HFFc6 (cell line): ENCODE data around the gene CWC22. TPM values are rescaled to one million over a fixed set of nuclear protein-coding genes. Genes with fewer than 3 reads are reported as not detected.

Experiments used
- DNase-seq: peaks from one replicate; pipeline ENCODE4 v3.0.0-alpha.2; 2018
- H3K27ac Mint-ChIP-seq: 2 replicates; pipeline ENCODE4 v1.8.0; 2020; ENCODE audit warnings: mild to moderate bottlenecking, mixed read lengths
- H3K27me3 Mint-ChIP-seq: 2 replicates; pipeline ENCODE4 v1.8.0; 2021; ENCODE audit warnings: mild to moderate bottlenecking, moderate library complexity, mixed read lengths; ENCODE audit not compliant: insufficient read depth
- H3K36me3 Mint-ChIP-seq: 2 replicates; pipeline ENCODE4 v1.8.0; 2021; ENCODE audit warnings: low read depth, mixed read lengths
- H3K4me1 Mint-ChIP-seq: 2 replicates; pipeline ENCODE4 v1.8.0; 2020; ENCODE audit warnings: low read depth, mixed read lengths
- H3K4me3 Mint-ChIP-seq: 2 replicates; pipeline ENCODE4 v1.8.0; 2020; ENCODE audit warnings: mild to moderate bottlenecking, moderate library complexity, mixed read lengths
- H3K9me3 Mint-ChIP-seq: 2 replicates; pipeline ENCODE4 v1.8.0; 2020; ENCODE audit warnings: mild to moderate bottlenecking, mixed read lengths
- CTCF ChIP-seq: fragments of 200-600 bp; sonication (generic); IDR thresholded peaks from 2 replicates; pipeline ENCODE4 v1.5.0; 2021; ENCODE audit warnings: antibody characterized with exemption, mild to moderate bottlenecking
- total RNA-seq, 6 experiments: library from RNA; stranded (reverse); fragmentation: NEBNext Ultra II Directional; extraction: Animal tissue kit (Norgen Biotek cat#: 25700); gene quantifications; 2 replicates in 1 of 6; 3 replicates in 5 of 6; pipeline ENCODE4 v1.2.3, GENCODE V29; 2021

CWC22 gene
- total RNA-seq, 6 experiments from 2014 or later, result 15.5 to 19.2 (median 16.8) TPM

DNA sequence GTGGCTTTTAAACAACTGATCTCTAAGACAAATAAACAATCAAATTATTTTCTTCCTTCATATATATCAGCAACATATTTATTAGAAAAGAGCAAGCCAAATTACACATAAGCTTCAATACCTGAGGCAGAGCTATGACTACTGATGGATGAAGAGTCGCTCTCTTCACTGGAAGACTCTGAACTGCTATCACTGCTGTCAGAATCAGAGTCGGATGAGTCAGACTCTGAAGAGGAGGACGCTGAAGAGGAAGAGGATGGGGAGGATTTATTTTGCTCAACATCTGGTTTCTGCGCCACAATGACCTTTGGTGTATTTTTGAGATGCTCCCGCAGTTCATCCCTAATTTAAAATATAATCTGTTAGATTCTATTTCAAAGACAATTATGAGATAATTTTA lies 56.7 kb downstream of the CWC22 start:
- Mint-ChIP-seq H3K27me3 (no peaks in the 10 kb centered on the region), H3K36me3 (peaks cover 26% of the 10 kb centered on the region), H3K27ac (no peak overlapping the region), H3K4me3 (no peak overlapping the region), H3K9me3 (no peaks in the 10 kb centered on the region), H3K4me1 (no peaks in the 10 kb centered on the region)
- no peak for DNase-seq
- no peak for TF ChIP-seq CTCF

- DNase-seq, result no peak
- no peaks in the 10 kb centered on the region for H3K9me3 Mint-ChIP-seq
- no peaks in the 10 kb centered on the region for H3K4me1 Mint-ChIP-seq
- peak; percentile 29; the same call in 1 of the 2 replicates for TF ChIP-seq CTCF
- peaks cover 29% of the 10 kb centered on the region for H3K36me3 Mint-ChIP-seq
- no peaks in the 10 kb centered on the region for H3K27me3 Mint-ChIP-seq
- no peak overlapping the region for H3K4me3 Mint-ChIP-seq
- no peak overlapping the region for H3K27ac Mint-ChIP-seq
Observed at GRCh38 chr2:179949438-179949837, 57.7 kb downstream of the CWC22 start.

GRCh38 chr2:179948058-179948457 lies 59.0 kb downstream of the CWC22 start:
- no peak overlapping the region for H3K27ac Mint-ChIP-seq
- no peaks in the 10 kb centered on the region for H3K9me3 Mint-ChIP-seq
- no peak overlapping the region for H3K4me3 Mint-ChIP-seq
- peaks cover 22% of the 10 kb centered on the region for H3K36me3 Mint-ChIP-seq
- H3K27me3 Mint-ChIP-seq, result no peaks in the 10 kb centered on the region
- H3K4me1 Mint-ChIP-seq, result no peaks in the 10 kb centered on the region
- TF ChIP-seq CTCF, result no peak
- DNase-seq, result no peak

GRCh38 chr2:179946810-179947615 lies 60.1 kb downstream of the CWC22 start:
- TF ChIP-seq CTCF, result no peak
- H3K36me3 Mint-ChIP-seq, result peaks cover 28% of the 10 kb centered on the region
- no peaks in the 10 kb centered on the region for H3K9me3 Mint-ChIP-seq
- H3K27ac Mint-ChIP-seq, result no peak overlapping the region
- no peaks in the 10 kb centered on the region for H3K4me1 Mint-ChIP-seq
- no peak overlapping the region for H3K4me3 Mint-ChIP-seq
- no peak for DNase-seq
- no peaks in the 10 kb centered on the region for H3K27me3 Mint-ChIP-seq

- H3K27me3 Mint-ChIP-seq, result no peaks in the 10 kb centered on the region
- peaks cover 23% of the 10 kb centered on the region for H3K36me3 Mint-ChIP-seq
- H3K4me1 Mint-ChIP-seq, result no peaks in the 10 kb centered on the region
Observed at GRCh38 chr2:179946346-179946745, 60.8 kb downstream of the CWC22 start.

More at GRCh38 chr2:179946346-179946745, 60.8 kb downstream of the CWC22 start:
- no peak overlapping the region for H3K4me3 Mint-ChIP-seq
- H3K9me3 Mint-ChIP-seq, result no peaks in the 10 kb centered on the region
- no peak for DNase-seq
- TF ChIP-seq CTCF, result no peak
- H3K27ac Mint-ChIP-seq, result no peak overlapping the region
